DND-41 (cell line): Measurements from ENCODE around the gene TBC1D8.

ENCODE experiments used
- ATAC-seq: fragments of 200-7000 bp; cut with Tn5 transposase; 3 replicates; pipeline ENCODE4 v1.9.1; 2021; ENCODE audit warnings: low read depth; ENCODE audit not compliant: insufficient read depth
- DNase-seq: peaks from one replicate; pipeline ENCODE4 v3.0.0-alpha.2; 2020
- H2AFZ ChIP-seq: 2 replicates; pipeline ENCODE4 v1.6.0; 2012; ENCODE audit warnings: low read depth, low read length
- H3K27ac ChIP-seq: 2 replicates; pipeline ENCODE4 v1.5.1; 2012; ENCODE audit warnings: low read length, inconsistent platforms
- H3K27me3 ChIP-seq: fragments of 200-600 bp; sonication (generic); 2 replicates; pipeline ENCODE4 v1.6.0; 2012; ENCODE audit warnings: low read length, mild to moderate bottlenecking, inconsistent platforms; ENCODE audit not compliant: insufficient read depth, poor library complexity
- H3K36me3 ChIP-seq: 2 replicates; pipeline ENCODE4 v1.5.1; 2012; ENCODE audit warnings: low read length, inconsistent platforms; ENCODE audit not compliant: insufficient read depth
- H3K4me1 ChIP-seq: 2 replicates; pipeline ENCODE4 v1.5.1; 2012; ENCODE audit warnings: mild to moderate bottlenecking, low read length; ENCODE audit not compliant: insufficient read depth
- H3K4me2 ChIP-seq: 2 replicates; pipeline ENCODE4 v1.6.0; 2012; ENCODE audit warnings: mild to moderate bottlenecking, moderate library complexity, low read length, inconsistent platforms; ENCODE audit not compliant: insufficient read depth
- H3K4me3 ChIP-seq, 2 experiments: fragments of 200-600 bp in 1 of 2; shearing (Covaris generic) in 1 of 2; 2 replicates each; pipeline ENCODE4 v1.5.1; 2012 to 2016; ENCODE audit warnings: inconsistent platforms in 2 of 2, low read length in 2 of 2, mild to moderate bottlenecking in 2 of 2, low read depth in 1 of 2, moderate library complexity in 1 of 2
- H3K79me2 ChIP-seq: 2 replicates; pipeline ENCODE4 v1.6.0; 2012; ENCODE audit warnings: low read length, inconsistent platforms; ENCODE audit not compliant: insufficient read depth
- H3K9ac ChIP-seq: 2 replicates; pipeline ENCODE4 v1.6.0; 2012; ENCODE audit warnings: low read depth, mild to moderate bottlenecking, inconsistent platforms, low read length, moderate library complexity
- H3K9me3 ChIP-seq: 2 replicates; pipeline ENCODE4 v1.5.1; 2012; ENCODE audit warnings: low read length, moderate library complexity, mild to moderate bottlenecking, inconsistent platforms; ENCODE audit not compliant: insufficient read depth, severe bottlenecking
- H4K20me1 ChIP-seq: 2 replicates; pipeline ENCODE4 v1.6.0; 2012; ENCODE audit warnings: low read length; ENCODE audit not compliant: insufficient read depth
- CTCF ChIP-seq: IDR thresholded peaks from 2 replicates; pipeline ENCODE4 v1.5.1; 2012; ENCODE audit warnings: borderline replicate concordance, low read length, moderate library complexity, mild to moderate bottlenecking; ENCODE audit not compliant: poor library complexity, severe bottlenecking; ENCODE audit errors: extremely low read depth
- EZH2 ChIP-seq: IDR thresholded peaks from 3 replicates; pipeline ENCODE4 v1.6.1; 2012; ENCODE audit warnings: borderline replicate concordance, low read depth, mild to moderate bottlenecking, moderate library complexity, low read length, inconsistent platforms; ENCODE audit not compliant: severe bottlenecking

The TBC1D8 gene

GRCh38 chr2:100968146-100969145 is 182.7 kb downstream of the TBC1D8 start:
- Histone ChIP-seq H4K20me1 (no peaks in the 10 kb centered on the region), H3K36me3 (no peaks in the 10 kb centered on the region), H3K4me3 (no peak overlapping the region), H3K4me1 (no peaks in the 10 kb centered on the region), H3K79me2 (no peaks in the 10 kb centered on the region), H3K27me3 (no peaks in the 10 kb centered on the region), H3K4me2 (no peak overlapping the region), H3K27ac (no peak overlapping the region), H3K9ac (no peak overlapping the region), H3K9me3 (no peaks in the 10 kb centered on the region), H2AFZ (no peak overlapping the region)
- ATAC-seq: no peak
- no peak for DNase-seq
- TF ChIP-seq CTCF (no peak), EZH2 (no peak)

- Histone ChIP-seq H3K27me3 (no peaks in the 10 kb centered on the region), H3K4me3 (no peak overlapping the region), H3K4me2 (no peak overlapping the region), H3K4me1 (no peaks in the 10 kb centered on the region), H2AFZ (no peak overlapping the region), H3K9me3 (no peaks in the 10 kb centered on the region), H3K27ac (no peak overlapping the region), H4K20me1 (no peaks in the 10 kb centered on the region), H3K79me2 (no peaks in the 10 kb centered on the region), H3K9ac (no peak overlapping the region), H3K36me3 (no peaks in the 10 kb centered on the region)
- DNase-seq: no peak
- no peak for ATAC-seq
- no peak for TF ChIP-seq CTCF
- TF ChIP-seq EZH2: no peak
Observed at GRCh38 chr2:100967716-100968115, 183.5 kb downstream of the TBC1D8 start.

- no peak for TF ChIP-seq EZH2
- no peak for TF ChIP-seq CTCF
- no peaks in the 10 kb centered on the region for H3K4me1 ChIP-seq
- ATAC-seq (no peak), DNase-seq (no peak)
- no peak overlapping the region for H3K9ac ChIP-seq
- no peaks in the 10 kb centered on the region for H3K27me3 ChIP-seq
- H3K27ac ChIP-seq: no peak overlapping the region
- no peaks in the 10 kb centered on the region for H4K20me1 ChIP-seq
- no peaks in the 10 kb centered on the region for H3K36me3 ChIP-seq
- no peak overlapping the region for H3K4me2 ChIP-seq
- no peaks in the 10 kb centered on the region for H3K79me2 ChIP-seq
- no peak overlapping the region for H2AFZ ChIP-seq
- no peaks in the 10 kb centered on the region for H3K9me3 ChIP-seq
- H3K4me3 ChIP-seq: no peak overlapping the region
Observed at GRCh38 chr2:100965596-100965995, 185.6 kb downstream of the TBC1D8 start.
